GM19452 (cell line): ENCODE measurements around the gene PFKFB2.

Experiments used
- ATAC-seq: cut with Tn5 transposase; IDR thresholded peaks from one replicate; pipeline ENCODE4 v1.9.1; 2021; ENCODE audit not compliant: unreplicated experiment

PFKFB2 gene

DNA sequence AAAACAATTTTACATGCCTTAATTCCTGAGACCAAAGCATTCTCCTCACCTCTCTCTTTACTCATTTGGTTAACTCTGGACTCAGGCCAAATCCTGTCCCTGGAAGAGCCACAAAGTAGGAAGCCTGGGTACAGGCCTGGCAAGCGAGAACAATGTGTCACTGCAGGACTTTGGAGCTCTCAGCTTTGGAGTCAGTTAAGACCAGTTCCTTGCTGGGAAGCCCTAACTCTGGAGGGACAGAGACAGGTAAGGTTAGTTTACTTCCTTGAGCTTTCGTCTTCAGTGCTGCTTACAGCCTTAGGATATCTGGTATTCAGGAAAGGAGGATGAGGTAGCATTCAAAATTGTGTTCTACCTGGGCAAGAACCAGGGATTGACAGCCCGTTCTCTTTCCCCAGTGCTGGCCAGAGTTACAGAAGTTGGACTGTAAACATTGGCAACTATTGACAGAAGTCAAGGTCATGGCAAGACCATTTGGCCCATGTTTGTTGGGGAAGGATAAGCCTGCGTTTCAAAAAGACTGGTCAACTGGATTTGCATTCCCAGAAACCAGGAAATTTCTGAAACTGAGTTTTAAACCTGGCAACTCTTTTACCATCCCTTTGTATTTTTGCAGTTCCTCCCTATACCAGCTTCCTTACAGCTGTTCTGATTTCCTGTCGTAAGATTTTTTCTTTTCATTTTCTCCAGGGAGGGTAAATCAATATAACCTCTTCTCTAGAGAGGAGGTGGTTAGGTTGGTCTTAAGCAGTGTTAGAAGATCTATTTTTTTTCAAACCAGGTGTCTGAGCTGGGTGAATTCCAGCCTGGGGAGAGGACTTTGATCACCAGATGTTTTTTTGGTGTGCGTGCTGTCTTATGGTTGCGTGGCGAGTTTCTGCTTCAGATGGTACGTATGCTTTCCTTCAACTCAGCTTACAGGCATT is 35.9 kb downstream of the PFKFB2 start, which contains the start of gene C4BPB:
Gene C4BPB (plus strand): TSS at position 160 of the 926 bp plus-strand sequence. CDS start 672 bp downstream, at position 832.
- ATAC-seq = no peak

DNA sequence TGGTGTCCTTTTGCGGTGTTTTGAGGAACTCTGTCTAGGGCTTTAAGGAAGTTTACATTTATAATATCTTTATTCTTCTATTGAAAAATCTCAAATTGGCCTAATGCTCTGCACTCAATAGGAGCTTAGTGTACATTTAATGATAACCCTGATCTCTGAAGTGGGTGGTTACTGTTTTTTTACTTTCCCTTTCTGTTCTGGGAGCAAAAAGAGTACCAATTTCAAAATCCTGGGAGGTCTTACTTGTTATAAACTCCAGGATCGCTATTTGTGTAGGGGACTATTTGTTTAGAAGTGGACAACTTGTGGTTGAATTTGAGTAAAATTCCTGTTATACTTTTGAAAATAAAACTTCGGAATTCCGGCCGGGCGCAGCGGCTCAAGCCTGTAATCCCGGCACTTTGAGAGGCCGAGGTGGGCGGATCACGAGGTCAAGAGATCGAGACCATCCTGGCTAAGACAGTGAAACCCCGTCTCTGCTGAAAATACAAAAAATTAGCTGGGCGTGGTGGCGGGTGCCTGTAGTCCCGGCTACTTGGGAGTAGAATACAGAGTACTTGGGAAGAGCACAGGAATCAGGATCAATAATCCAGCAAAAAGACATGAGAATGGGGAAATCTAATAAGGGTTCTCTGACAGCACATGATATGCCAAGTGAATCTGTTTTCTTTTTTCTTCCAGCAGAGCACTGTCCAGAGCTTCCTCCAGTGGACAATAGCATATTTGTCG is 36.7 kb downstream of the PFKFB2 start:
- no peak for ATAC-seq

DNA sequence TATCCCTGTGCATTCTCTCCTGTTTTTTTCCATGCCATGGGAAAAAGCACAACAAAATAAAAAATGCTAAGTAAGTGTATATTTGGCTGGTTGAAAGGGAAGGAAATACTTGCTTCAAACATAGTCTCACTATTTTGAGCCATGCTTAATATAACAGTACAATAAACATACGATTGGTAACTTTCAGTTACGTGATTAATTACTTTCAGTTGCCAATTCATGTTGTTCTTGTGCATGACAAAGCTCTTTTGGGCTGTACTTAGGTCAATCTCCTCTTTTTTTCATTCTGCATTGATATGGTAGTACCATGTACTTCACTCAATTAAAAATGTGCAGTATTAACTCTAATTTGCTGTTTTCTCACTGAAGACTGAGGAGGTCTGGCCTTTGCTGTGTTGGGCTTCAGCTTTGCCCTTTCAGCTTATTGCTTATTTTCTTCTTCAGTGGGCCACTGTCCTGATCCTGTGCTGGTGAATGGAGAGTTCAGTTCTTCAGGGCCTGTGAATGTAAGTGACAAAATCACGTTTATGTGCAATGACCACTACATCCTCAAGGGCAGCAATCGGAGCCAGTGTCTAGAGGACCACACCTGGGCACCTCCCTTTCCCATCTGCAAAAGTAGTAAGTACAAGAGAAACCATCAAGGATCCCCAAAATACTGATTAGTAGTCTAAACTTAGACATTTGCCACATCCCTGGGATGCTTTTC is 38.3 kb downstream of the PFKFB2 start:
- no peak for ATAC-seq

DNA sequence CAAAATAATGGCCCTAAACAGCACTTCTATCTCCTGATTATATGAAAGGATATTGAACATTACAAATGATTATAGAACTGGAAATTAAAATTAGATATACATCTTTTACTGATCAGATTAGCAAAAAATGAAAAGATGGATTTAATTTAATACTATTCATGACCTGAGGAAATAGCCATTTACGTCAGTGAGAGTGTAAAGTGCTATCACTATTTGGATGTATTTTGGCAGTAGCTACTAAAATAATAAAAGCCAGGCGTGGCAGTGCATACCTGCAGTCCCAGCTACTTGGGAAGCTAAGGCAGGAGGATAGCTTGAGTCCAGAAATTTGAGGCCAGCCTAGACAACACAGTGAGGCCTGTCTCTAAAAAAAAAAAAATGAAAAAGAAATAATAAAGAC is 40.9 kb downstream of the PFKFB2 start:
- ATAC-seq = no peak

DNA sequence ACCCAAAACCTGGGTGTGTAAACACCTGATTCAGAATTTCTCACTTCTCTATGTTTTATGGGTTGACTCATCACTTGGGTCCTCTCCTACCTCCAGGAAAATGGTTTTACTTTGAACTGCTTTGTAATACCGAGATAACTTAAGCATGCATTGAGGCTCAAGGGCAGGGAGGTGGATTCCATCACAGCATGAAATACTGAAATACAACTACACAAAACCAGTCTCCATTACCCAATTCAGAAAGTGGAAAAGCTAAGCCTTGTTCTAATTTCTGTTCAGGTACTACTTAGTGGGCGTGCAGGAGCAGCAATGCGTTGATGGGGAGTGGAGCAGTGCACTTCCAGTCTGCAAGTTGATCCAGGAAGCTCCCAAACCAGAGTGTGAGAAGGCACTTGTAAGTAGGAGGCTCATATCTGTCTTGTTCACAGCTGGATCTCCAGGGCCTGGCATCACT is 44.8 kb downstream of the PFKFB2 start:
- ATAC-seq = peak; percentile 78

DNA sequence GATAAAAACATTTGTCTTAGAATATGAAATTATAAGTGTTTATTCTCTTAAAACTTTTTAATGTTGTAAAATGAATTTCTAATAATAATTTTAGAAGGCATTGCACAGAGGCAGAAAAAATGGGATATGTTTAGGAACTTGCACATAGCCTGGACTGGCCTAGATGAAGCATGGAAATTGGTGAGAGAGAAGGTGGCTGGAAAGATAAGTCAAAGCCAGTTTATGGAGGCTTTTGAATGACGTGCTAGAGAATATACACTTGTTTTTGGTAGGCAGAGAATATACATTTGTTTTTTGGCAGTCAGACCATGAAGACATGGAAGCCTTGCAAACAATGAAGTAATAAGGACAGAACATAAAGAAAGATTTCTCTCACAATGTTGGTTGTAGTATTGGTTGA is 48.6 kb downstream of the PFKFB2 start:
- no peak for ATAC-seq

DNA sequence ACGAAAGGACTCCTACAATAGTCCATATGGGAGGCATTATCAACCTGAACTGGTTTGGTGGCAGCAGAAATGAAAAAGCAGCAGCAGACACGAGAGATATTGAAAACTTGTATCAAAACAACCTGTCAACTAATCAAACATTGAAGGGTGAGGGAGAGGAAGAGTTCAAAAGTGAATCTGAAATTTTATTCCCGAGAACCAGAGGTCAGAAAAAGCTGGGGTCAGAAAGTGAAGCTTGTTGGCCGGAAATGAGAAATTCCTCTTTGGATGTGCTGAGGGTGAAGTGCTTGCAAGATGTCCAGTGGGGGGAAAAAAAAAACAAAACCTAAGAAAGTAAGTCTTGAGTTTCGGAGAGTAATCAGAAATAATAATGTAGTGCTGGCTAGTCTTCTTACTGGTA is 49.1 kb downstream of the PFKFB2 start:
- ATAC-seq = no peak

DNA sequence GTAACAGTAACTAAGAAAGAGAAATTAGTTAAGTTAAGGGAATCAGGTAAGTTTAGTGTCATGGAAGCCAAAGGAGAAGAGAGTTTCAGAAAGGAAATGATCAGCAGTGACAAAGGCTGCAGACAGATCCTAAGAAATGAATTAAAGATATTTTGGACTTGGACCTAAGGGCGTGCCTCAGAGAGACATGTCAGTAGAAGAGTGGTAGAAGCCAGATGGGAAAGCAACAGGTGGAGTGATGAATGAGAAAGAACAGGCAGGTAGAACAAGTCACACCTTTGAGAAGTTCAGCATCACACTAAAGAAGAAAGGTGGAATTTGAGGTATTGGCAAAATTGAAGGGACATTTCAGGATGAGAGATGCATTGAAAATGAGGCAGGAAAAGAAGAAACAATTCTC is 49.6 kb downstream of the PFKFB2 start:
- no peak for ATAC-seq

DNA sequence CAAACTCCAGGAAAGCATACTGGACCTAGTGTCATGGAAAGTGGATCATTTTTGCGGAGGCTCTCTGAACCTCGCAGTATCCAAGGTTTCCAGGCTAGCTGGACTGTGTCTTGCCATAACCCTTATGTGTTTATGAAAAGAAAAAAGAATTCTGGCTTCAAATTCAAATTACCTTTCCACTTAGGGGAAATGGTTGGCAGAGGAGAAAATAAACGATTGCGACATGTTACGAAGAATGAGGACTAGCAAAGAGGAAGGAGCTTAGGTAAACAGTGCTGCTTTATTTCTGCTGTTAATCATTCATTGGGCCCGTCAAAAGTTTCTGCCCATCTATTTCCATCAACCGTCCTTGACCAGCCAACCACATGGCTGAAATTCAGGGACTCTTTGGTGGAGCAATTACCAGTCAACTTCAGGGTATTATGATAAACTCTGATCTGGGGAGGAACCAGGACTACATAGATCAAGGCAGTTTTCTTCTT is 50.9 kb downstream of the PFKFB2 start, which contains the start of gene C4BPA:
Gene C4BPA (plus strand): TSS at position 342 of the 482 bp plus-strand sequence. CDS start 8,793 bp downstream, outside the sequence.
- ATAC-seq = no peak

DNA sequence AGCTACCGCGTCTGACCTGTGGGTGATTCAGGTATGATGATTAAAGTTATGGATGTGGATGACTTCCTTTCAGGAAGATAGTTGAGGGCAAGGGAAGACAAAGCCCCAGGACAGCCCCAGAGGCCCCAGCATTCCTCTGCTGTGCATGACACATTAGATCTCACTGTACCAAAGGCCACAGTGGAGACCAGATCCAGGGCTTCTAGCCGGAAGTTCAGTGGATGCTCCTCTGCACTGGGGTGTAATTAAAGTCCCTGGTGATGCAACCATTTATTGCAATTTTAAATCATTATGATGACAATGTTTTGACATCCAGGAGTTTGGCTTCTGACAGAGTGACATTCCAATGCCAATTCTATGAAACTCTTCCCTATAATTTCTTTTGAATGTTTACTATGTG is 55.9 kb downstream of the PFKFB2 start:
- ATAC-seq = no peak

DNA sequence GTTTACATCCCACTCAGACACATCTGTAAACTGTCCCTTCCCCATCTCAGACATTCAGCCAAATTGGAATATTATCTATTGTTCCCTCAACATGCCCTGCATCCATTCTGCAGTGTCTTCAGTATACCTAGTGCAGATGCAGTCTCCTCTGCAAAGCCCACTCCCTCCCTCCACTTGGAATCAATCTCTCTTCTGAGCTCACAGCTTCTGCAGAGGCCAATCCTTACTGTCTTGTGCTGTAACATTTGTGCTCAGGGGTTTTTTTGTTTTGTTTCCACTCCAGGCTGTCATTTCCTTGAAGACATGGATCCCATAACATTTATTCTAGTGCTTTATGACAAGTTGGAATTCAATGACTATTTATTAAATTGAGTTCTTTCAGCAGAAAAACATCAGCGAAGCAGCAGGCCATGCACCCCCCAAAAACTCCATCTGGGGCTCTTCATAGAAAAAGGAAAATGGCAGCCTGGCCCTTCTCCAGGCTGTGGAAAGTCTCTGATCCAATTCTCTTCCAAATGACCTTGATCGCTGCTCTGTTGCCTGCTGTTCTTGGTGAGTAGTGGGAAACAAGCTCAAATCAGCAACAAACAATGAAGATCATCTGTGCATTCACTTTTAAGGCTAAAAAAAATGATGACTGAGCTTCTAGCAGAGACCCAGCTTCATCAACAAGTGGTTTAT is 59.7 kb downstream of the PFKFB2 start:
- no peak for ATAC-seq

DNA sequence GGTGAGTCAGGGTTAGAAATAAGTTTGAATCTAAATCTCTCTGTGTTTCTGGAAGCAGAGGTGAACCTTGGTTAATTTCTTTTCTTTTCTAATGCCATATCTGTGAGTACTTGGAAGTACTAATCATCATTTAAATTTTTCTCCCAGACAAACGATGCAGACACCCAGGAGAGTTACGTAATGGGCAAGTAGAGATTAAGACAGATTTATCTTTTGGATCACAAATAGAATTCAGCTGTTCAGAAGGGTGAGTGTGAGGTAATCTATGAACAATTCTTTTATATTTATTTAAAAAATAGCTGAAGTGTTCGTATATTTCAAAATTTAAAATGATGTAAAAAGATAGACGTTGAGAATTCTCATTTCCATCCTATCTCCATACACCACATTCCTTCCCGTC is 62.2 kb downstream of the PFKFB2 start:
- no peak for ATAC-seq

DNA sequence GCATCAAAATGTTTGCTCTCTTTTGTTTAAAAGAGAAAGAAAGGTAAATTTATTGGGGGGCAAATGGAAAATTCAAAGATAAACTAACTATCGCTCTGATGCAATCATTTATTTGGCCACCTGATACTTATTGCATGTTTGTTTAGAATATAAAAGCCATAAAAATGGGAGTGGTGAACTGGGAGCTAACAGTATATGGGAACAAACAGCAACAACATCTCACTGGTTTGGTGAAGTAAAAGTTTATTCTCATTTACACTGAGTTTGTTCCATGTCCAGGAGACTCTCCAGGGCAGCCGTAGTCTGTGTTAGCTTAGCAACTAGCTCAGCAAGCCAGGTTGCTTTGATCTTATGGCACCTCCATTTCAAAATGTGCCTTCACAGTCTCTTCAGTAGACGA is 71.3 kb downstream of the PFKFB2 start:
- no peak for ATAC-seq

DNA sequence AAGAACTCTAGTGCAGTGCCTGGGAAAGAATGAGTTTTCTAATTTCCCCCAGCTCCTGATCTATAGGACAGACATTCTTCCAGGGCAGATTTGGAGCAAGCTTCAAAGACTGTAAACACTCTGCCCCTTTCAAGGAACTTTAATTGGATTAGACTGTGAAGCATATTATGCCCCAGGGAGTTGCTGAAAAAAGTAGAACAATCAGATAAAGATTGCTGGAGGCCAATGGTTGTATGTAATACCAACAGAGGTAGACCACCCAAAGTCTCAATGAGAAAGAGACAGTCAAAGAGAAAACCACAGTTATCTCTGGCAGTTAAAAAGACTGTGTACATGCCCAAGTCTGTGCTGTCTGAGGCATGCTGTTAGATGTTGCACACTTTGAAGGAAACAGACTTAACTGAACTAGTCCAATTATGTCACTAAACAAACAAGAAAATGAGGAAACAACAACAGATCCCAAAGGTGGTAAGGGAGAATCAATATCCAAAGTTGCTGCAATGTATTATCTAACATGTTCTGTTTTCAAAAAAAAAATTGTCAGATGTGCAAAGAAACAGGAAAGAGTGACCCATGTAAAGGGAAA is 75.4 kb downstream of the PFKFB2 start:
- no peak for ATAC-seq

DNA sequence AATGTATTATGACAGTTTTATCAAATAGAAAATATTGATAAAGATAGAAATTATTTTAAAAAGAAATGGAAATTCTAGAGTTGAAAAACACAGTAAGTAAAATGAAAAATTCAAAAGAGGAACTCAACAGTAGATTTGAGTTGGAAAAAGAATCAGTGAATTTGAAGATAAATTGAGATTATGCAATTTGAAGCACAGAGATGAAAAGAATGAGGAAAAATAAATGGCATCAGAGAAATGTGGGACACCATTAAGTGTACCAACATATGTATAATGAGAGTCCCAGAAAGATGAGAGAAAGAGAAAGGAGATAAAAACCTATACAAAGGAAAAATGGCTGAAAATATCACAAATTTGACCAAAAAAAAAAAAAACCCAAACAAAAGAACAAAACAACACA is 76.0 kb downstream of the PFKFB2 start:
- no peak for ATAC-seq
